Measurements from ENCODE around the gene RAB25. TPM values are rescaled to one million over a fixed set of nuclear protein-coding genes. Genes with fewer than 3 reads are reported as not detected.

RAB25 gene
- total and polyA plus RNA-seq, 2 of the 13 experiments (the other 11 are each of a cell fraction or from before 2014, with no cell fraction given): 0.20 to 0.22 TPM

GRCh38 chr1:156069490-156070455, 8.8 kb downstream of the RAB25 start (continued):
- TF ChIP-seq RARA (CRISPR knock-in tag; IDR thresholded peaks at IDR 0.05) (no peak), SALL1 (CRISPR knock-in tag; IDR thresholded peaks at IDR 0.05) (no peak), ZNF563 (CRISPR knock-in tag; IDR thresholded peaks at IDR 0.05) (no peak), ZBTB37 (CRISPR knock-in tag; IDR thresholded peaks at IDR 0.05) (no peak), RBAK (CRISPR knock-in tag; IDR thresholded peaks at IDR 0.05) (no peak), CEBPG (CRISPR knock-in tag; IDR thresholded peaks at IDR 0.05) (peak; percentile 35; the same call in 1 of the 2 replicates), ZFP1 (CRISPR knock-in tag; IDR thresholded peaks at IDR 0.05) (no peak), NFYC (CRISPR knock-in tag; IDR thresholded peaks at IDR 0.05) (no peak), ZC3H4 (CRISPR knock-in tag; IDR thresholded peaks at IDR 0.05; ENCODE audit: borderline replicate concordance) (no peak), HDAC1 (CRISPR knock-in tag; IDR thresholded peaks at IDR 0.05) (no peak), E2F2 (CRISPR knock-in tag; IDR thresholded peaks at IDR 0.05; ENCODE audit: borderline replicate concordance) (no peak), ATF4 (CRISPR knock-in tag; IDR thresholded peaks at IDR 0.05) (peak in 1 of 2 experiments; percentile 65; a peak in 2 of 4 replicates), HNRNPL (IDR thresholded peaks at IDR 0.05; ENCODE audit: low read depth, low read length) (0 out of 2 replicates have a peak, but pooled peaks have one; percentile 45), NFRKB (IDR thresholded peaks at IDR 0.05) (no peak), ZNF782 (CRISPR knock-in tag; IDR thresholded peaks at IDR 0.05; ENCODE audit: borderline replicate concordance) (no peak), ISX (CRISPR knock-in tag; conservative IDR thresholded peaks at IDR 0.05) (no peak), BRF2 (CRISPR knock-in tag; IDR thresholded peaks at IDR 0.05) (no peak), SIX4 (CRISPR knock-in tag; IDR thresholded peaks at IDR 0.05) (no peak)
